HL-60 (cell line): ENCODE measurements around the gene LRRC7.
A peak's percentile ranks its signal among the peaks of the same experiment; 100 is the strongest.

ENCODE experiments used
- GABPA ChIP-seq: IDR thresholded peaks from 2 replicates; pipeline ENCODE4 v1.6.1; 2012; ENCODE audit warnings: low read depth
- POLR2AphosphoS5 ChIP-seq: IDR thresholded peaks from 2 replicates; pipeline ENCODE4 v1.6.1; 2012; ENCODE audit warnings: low read depth
- SPI1 ChIP-seq: IDR thresholded peaks from 2 replicates; pipeline ENCODE4 v1.6.1; 2012; ENCODE audit warnings: low read depth, mild to moderate bottlenecking, borderline replicate concordance
- TF ChIP-seq, protein P1 (sequence below): IDR thresholded peaks from one replicate; pipeline ENCODE4 v1.5.1; 2011; ENCODE audit warnings: low read length, control low read depth, inconsistent platforms; ENCODE audit not compliant: insufficient read depth
- TF ChIP-seq, protein P2 (sequence below): IDR thresholded peaks from 2 replicates; pipeline ENCODE4 v1.6.1; 2012; ENCODE audit warnings: low read depth; ENCODE audit not compliant: insufficient replicate concordance

DNA sequence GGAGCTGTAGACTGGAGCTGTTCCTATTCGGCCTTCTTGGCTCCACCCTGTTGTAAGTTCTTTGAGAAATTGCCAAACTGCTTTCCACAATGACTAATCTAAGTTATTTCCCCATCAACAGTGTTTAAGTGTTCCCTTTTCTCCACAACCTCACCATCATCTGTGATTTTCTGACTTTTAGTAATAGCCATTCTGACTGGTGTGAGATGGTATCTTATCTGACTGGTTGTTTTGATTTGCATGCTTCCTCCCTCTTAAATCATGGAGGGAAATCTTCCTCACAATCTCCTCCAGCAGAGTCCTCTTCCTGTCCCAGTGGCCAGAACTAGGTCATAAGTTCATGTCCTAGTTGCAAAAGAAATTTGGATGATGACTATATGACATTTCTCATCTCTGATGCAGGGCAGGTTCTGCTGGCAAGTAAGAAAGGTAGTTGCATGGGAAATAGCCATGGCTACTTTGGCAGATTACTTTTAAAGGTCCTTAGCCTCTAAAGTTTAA, 343.6 kb downstream of the LRRC7 start:
- TF ChIP-seq, protein P1, sequence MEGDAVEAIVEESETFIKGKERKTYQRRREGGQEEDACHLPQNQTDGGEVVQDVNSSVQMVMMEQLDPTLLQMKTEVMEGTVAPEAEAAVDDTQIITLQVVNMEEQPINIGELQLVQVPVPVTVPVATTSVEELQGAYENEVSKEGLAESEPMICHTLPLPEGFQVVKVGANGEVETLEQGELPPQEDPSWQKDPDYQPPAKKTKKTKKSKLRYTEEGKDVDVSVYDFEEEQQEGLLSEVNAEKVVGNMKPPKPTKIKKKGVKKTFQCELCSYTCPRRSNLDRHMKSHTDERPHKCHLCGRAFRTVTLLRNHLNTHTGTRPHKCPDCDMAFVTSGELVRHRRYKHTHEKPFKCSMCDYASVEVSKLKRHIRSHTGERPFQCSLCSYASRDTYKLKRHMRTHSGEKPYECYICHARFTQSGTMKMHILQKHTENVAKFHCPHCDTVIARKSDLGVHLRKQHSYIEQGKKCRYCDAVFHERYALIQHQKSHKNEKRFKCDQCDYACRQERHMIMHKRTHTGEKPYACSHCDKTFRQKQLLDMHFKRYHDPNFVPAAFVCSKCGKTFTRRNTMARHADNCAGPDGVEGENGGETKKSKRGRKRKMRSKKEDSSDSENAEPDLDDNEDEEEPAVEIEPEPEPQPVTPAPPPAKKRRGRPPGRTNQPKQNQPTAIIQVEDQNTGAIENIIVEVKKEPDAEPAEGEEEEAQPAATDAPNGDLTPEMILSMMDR: no peak
- TF ChIP-seq POLR2AphosphoS5: no peak
- no peak for TF ChIP-seq GABPA
- TF ChIP-seq, protein P2, sequence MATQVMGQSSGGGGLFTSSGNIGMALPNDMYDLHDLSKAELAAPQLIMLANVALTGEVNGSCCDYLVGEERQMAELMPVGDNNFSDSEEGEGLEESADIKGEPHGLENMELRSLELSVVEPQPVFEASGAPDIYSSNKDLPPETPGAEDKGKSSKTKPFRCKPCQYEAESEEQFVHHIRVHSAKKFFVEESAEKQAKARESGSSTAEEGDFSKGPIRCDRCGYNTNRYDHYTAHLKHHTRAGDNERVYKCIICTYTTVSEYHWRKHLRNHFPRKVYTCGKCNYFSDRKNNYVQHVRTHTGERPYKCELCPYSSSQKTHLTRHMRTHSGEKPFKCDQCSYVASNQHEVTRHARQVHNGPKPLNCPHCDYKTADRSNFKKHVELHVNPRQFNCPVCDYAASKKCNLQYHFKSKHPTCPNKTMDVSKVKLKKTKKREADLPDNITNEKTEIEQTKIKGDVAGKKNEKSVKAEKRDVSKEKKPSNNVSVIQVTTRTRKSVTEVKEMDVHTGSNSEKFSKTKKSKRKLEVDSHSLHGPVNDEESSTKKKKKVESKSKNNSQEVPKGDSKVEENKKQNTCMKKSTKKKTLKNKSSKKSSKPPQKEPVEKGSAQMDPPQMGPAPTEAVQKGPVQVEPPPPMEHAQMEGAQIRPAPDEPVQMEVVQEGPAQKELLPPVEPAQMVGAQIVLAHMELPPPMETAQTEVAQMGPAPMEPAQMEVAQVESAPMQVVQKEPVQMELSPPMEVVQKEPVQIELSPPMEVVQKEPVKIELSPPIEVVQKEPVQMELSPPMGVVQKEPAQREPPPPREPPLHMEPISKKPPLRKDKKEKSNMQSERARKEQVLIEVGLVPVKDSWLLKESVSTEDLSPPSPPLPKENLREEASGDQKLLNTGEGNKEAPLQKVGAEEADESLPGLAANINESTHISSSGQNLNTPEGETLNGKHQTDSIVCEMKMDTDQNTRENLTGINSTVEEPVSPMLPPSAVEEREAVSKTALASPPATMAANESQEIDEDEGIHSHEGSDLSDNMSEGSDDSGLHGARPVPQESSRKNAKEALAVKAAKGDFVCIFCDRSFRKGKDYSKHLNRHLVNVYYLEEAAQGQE: no peak
- TF ChIP-seq SPI1: peak; percentile 35; the same call in 1 of the 2 replicates
